Activated CD4-positive, alpha-beta T cell treated with anti-CD3 and anti-CD28 coated beads for 36 hours (primary cell): ENCODE measurements around the gene ASCL4. TPM values are rescaled to one million over a fixed set of nuclear protein-coding genes. Genes with fewer than 3 reads are reported as not detected.
A peak's percentile ranks its signal among the peaks of the same experiment; 100 is the strongest.
"Not testable (repeated sequence)": the region's sequence is repeated elsewhere in the genome, so short reads cannot be mapped to it uniquely, and the experiment has no call there.

Experiments used
- ATAC-seq: fragments of 200-7000 bp; cut with Tn5 transposase; one replicate; pipeline ENCODE4 v1.10.0; 2021; ENCODE audit warnings: mild to moderate bottlenecking, moderate library complexity
- CTCF ChIA-PET: fragments of 350-600 bp; sonication (Branson Sonifier 250); formaldehyde crosslinking; loops from one replicate; lab custom pipeline; 2021; ENCODE audit warnings: antibody characterized with exemption; lab: Charles Lee
- POLR2A ChIA-PET: fragments of 350-600 bp; sonication (Branson Sonifier 250); formaldehyde crosslinking; loops from one replicate; lab custom pipeline; 2021; ENCODE audit warnings: antibody characterized with exemption, inconsistent platforms; lab: Charles Lee
- DNase-seq: peaks from one replicate; pipeline ENCODE4 v3.0.0-alpha.2; 2020
- H3K27ac Mint-ChIP-seq: one replicate; pipeline ENCODE4 v1.8.0; 2021; ENCODE audit warnings: mixed read lengths
- H3K27me3 Mint-ChIP-seq: one replicate; pipeline ENCODE4 v1.8.0; 2021; ENCODE audit warnings: mixed read lengths
- H3K36me3 Mint-ChIP-seq: one replicate; pipeline ENCODE4 v1.8.0; 2021; ENCODE audit warnings: low read depth, mixed read lengths
- H3K4me1 Mint-ChIP-seq: one replicate; pipeline ENCODE4 v1.8.0; 2021; ENCODE audit warnings: mixed read lengths
- H3K4me3 Mint-ChIP-seq: one replicate; pipeline ENCODE4 v1.8.0; 2021; ENCODE audit warnings: mild to moderate bottlenecking, moderate library complexity, mixed read lengths
- H3K9me3 Mint-ChIP-seq: one replicate; pipeline ENCODE4 v1.8.0; 2021; ENCODE audit warnings: low read depth, mixed read lengths
- intact Hi-C, 2 experiments: fragments of 100-400 bp; cut with DNase I in 1 of 2; cut with micrococcal nuclease in 1 of 2; formaldehyde crosslinking; loops; one replicate each; pipeline versions ENCODE4 v1.14.2 to v1.15.1; 2022 to 2024; cut with DNase I, micrococcal nuclease
- total RNA-seq, 2 experiments: library from RNA; stranded (reverse); gene quantifications; one replicate each; pipeline ENCODE4 v1.2.3, GENCODE V29; 2021

Gene ASCL4, protein sequence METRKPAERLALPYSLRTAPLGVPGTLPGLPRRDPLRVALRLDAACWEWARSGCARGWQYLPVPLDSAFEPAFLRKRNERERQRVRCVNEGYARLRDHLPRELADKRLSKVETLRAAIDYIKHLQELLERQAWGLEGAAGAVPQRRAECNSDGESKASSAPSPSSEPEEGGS
- not detected for total RNA-seq

DNA sequence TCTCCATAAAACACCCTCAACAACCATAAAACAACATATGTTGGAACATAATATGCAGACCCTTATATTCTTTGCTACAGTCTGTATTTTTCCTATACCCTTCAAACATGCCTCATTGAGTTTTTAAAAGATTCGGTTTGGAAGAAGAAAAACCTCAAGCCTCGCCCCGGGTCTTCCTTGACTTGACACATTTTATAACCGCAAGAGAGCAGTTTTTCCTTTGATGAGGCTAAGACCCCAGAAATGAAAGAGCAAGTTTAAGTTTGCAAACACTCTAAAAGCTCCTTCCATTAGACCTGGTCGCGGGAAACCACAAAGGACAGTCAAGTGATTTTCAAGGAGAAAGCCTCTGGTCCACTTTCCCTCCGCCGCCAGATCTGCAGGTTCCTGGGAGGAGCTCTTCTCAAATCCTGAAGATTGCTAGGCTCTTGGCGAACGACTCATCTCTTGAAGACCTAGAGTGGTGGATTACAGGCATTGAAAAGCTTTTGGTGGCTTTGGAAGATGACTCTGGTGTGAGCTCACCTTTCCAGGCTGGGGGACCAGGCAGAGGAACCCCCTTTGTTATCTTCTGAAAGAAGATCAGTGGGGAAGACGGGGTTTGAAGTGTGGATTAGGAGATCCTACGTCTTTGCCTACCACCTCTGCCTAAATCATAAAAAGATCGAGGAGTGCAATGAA is at the start of gene ASCL4:
ASCL4 (plus strand) TSS at position 356 of the 681 bp plus-strand sequence. CDS start 515 bp downstream, outside the sequence.
- H3K27me3 Mint-ChIP-seq = peaks cover 49% of the 10 kb centered on the region
- ChIA-PET CTCF (interaction anchor here (0.7 to 1.1 kb wide), 3 partner anchors 9 to 159 kb away, joined by 3 to 4 read pairs (median 4); no protein-coding TSS in a partner anchor), POLR2A (no interaction called here)
- H3K4me1 Mint-ChIP-seq = peaks cover 15% of the 10 kb centered on the region
- H3K27ac Mint-ChIP-seq = no peak within 1 kb of the TSS
- H3K36me3 Mint-ChIP-seq = no peaks in the 10 kb centered on the region
- ATAC-seq (no peak), DNase-seq (no peak)
- intact Hi-C loops = no loop called here
- H3K4me3 Mint-ChIP-seq = no peak within 1 kb of the TSS
- H3K9me3 Mint-ChIP-seq = no peaks in the 10 kb centered on the region

- intact Hi-C loops, DNase-seq, CTCF ChIA-PET, H3K4me1 Mint-ChIP-seq, H3K4me3 Mint-ChIP-seq, ATAC-seq, POLR2A ChIA-PET, H3K27ac Mint-ChIP-seq, H3K27me3 Mint-ChIP-seq, H3K9me3 Mint-ChIP-seq: not testable (repeated sequence)
- H3K36me3 Mint-ChIP-seq = peaks cover 16% of the 10 kb centered on the region
Observed at GRCh38 chr12:107727327-107727726, 47.2 kb upstream of the ASCL4 start.

- H3K27me3 Mint-ChIP-seq, H3K27ac Mint-ChIP-seq, H3K4me3 Mint-ChIP-seq, H3K4me1 Mint-ChIP-seq, POLR2A ChIA-PET, intact Hi-C loops, ATAC-seq, CTCF ChIA-PET, H3K9me3 Mint-ChIP-seq, DNase-seq: not testable (repeated sequence)
- peaks cover 12% of the 10 kb centered on the region for H3K36me3 Mint-ChIP-seq
Observed at GRCh38 chr12:107727742-107728141, 46.8 kb upstream of the ASCL4 start.

GRCh38 chr12:107730618-107731341 is 43.7 kb upstream of the ASCL4 start:
- CTCF ChIA-PET = no interaction called here
- intact Hi-C loops = no loop called here
- Mint-ChIP-seq H3K27ac (no peak overlapping the region), H3K36me3 (peaks cover 24% of the 10 kb centered on the region), H3K4me3 (no peak overlapping the region), H3K9me3 (peaks cover 5% of the 10 kb centered on the region), H3K4me1 (no peaks in the 10 kb centered on the region), H3K27me3 (no peaks in the 10 kb centered on the region)
- DNase-seq = no peak
- ATAC-seq = no peak
- POLR2A ChIA-PET = no interaction called here

- no peak for ATAC-seq
- Mint-ChIP-seq H3K27me3 (no peaks in the 10 kb centered on the region), H3K4me3 (no peak overlapping the region), H3K36me3 (peaks cover 28% of the 10 kb centered on the region), H3K9me3 (peaks cover 3% of the 10 kb centered on the region), H3K4me1 (no peaks in the 10 kb centered on the region), H3K27ac (no peak overlapping the region)
- ChIA-PET CTCF (no interaction called here), POLR2A (no interaction called here)
- no peak for DNase-seq
- intact Hi-C loops = no loop called here
Observed at GRCh38 chr12:107731366-107731765, 43.1 kb upstream of the ASCL4 start.

- intact Hi-C loops = no loop called here
- H3K4me1 Mint-ChIP-seq = no peaks in the 10 kb centered on the region
- H3K27me3 Mint-ChIP-seq = no peaks in the 10 kb centered on the region
- H3K36me3 Mint-ChIP-seq = peaks cover 33% of the 10 kb centered on the region
- CTCF ChIA-PET = interaction anchor here (0.6 to 1.3 kb wide), 2 partner anchors 14 to 1752 kb away, joined by 3 read pairs; no protein-coding TSS in a partner anchor
- H3K9me3 Mint-ChIP-seq = no peaks in the 10 kb centered on the region
- DNase-seq (no peak), ATAC-seq (no peak)
- POLR2A ChIA-PET = no interaction called here
- H3K27ac Mint-ChIP-seq = no peak overlapping the region
- no peak overlapping the region for H3K4me3 Mint-ChIP-seq
Observed at GRCh38 chr12:107732365-107732764, 42.1 kb upstream of the ASCL4 start.

DNA sequence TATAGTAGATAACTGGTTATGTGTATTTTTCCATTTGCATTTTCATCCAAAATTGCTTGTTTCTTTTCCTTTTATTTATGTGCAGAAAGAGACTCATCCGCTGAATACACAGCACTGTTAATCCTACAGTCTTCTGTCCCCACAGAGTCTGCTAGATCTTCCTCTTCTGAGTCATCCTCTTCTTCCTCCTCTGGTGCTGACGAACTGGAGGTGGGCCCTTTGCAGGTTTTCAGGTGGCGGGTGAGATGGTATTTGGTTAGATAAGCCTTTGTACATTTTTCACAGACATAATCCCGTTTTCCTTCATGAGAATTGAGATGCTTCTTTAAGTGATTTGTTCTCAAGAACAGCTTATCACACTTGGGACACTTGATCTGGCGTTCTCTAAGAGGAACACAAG is 40.4 kb upstream of the ASCL4 start:
- H3K27ac Mint-ChIP-seq = no peak overlapping the region
- H3K4me1 Mint-ChIP-seq = no peaks in the 10 kb centered on the region
- H3K36me3 Mint-ChIP-seq = peaks cover 51% of the 10 kb centered on the region
- H3K4me3 Mint-ChIP-seq = no peak overlapping the region
- intact Hi-C loops = no loop called here
- POLR2A ChIA-PET = no interaction called here
- DNase-seq (no peak), ATAC-seq (no peak)
- no peaks in the 10 kb centered on the region for H3K9me3 Mint-ChIP-seq
- no peaks in the 10 kb centered on the region for H3K27me3 Mint-ChIP-seq
- CTCF ChIA-PET = interaction anchor here (0.7 kb wide), 1 partner anchor 19 kb away, joined by 3 read pairs; no protein-coding TSS in a partner anchor

DNA sequence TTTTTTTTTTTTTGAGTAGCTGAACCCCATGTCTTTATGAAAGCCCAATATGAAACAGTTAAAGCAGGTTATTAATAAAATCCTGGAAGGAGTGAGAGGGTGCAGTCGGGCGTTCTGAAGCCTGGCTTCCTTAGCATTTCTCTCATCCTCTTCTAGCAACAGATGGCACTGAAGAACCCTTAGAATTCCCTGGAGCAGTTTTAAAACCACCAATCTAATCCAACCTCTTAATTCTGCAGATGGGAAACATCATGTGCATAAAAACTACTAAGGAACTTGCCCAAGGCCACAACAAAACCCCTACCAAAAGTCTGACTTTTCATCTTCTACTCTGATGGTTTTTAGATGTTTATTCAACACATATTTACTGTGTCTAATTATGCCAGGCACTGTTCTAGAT is 38.7 kb upstream of the ASCL4 start:
- ChIA-PET CTCF (no interaction called here), POLR2A (no interaction called here)
- H3K4me1 Mint-ChIP-seq = no peaks in the 10 kb centered on the region
- H3K4me3 Mint-ChIP-seq = no peak overlapping the region
- H3K36me3 Mint-ChIP-seq = peaks cover 61% of the 10 kb centered on the region
- DNase-seq = no peak
- ATAC-seq = no peak
- H3K27me3 Mint-ChIP-seq = no peaks in the 10 kb centered on the region
- H3K27ac Mint-ChIP-seq = no peak overlapping the region
- intact Hi-C loops = no loop called here
- H3K9me3 Mint-ChIP-seq = no peaks in the 10 kb centered on the region

DNA sequence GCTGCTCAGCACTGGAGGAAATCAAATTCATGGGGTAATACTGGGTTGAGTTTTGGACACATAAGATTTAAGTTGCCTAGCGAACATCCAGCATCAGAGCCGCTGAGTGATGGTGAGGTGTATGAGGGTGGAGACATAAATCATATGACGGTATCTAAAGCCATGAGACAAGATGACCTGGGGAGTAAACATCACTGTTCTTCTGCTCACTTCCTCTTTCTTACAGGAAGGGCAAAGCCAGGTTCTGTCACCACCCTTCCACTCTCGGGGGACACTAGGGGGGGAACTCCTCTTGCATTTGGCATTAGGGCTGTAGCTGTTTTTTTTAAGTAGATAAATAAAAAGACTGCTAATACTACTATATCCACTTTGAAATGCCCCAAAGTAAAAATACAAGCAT is 37.6 kb upstream of the ASCL4 start:
- POLR2A ChIA-PET = no interaction called here
- CTCF ChIA-PET = interaction anchor here (0.5 to 0.8 kb wide), 2 partner anchors 35 to 64 kb away, joined by 3 to 4 read pairs; no protein-coding TSS in a partner anchor
- intact Hi-C loops = no loop called here
- ATAC-seq = no peak
- Mint-ChIP-seq H3K36me3 (peaks cover 70% of the 10 kb centered on the region), H3K9me3 (no peaks in the 10 kb centered on the region), H3K4me1 (no peaks in the 10 kb centered on the region), H3K27ac (no peak overlapping the region), H3K4me3 (no peak overlapping the region), H3K27me3 (no peaks in the 10 kb centered on the region)
- DNase-seq = no peak

GRCh38 chr12:107748472-107748871 is 26.0 kb upstream of the ASCL4 start:
- ATAC-seq = no peak
- Mint-ChIP-seq H3K4me1 (no peaks in the 10 kb centered on the region), H3K9me3 (no peaks in the 10 kb centered on the region), H3K27me3 (no peaks in the 10 kb centered on the region), H3K27ac (no peak overlapping the region), H3K36me3 (peaks cover 44% of the 10 kb centered on the region), H3K4me3 (no peak overlapping the region)
- CTCF ChIA-PET = no interaction called here
- no peak for DNase-seq
- intact Hi-C loops = no loop called here
- POLR2A ChIA-PET = no interaction called here

DNA sequence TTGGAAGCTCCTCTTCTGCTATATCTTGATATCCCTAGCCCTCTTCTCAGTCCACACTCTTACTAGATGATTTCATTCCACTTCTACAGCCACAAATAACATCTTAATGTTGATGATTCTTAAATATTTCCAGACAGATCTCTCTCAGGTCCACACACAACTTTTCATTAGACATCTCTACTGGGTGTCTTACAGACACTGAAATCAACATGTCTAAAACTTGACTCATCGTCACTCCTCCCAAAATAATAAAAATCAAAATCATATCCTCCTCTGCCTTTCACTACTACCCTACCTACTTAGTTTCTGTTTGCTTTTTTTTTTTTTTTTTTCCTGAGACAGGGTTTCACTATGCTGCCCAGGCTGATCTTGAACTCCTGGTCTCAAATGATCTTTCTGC is 25.4 kb upstream of the ASCL4 start:
- DNase-seq = no peak
- H3K36me3 Mint-ChIP-seq = peaks cover 46% of the 10 kb centered on the region
- ChIA-PET POLR2A (no interaction called here), CTCF (no interaction called here)
- H3K4me3 Mint-ChIP-seq = no peak overlapping the region
- H3K4me1 Mint-ChIP-seq = no peaks in the 10 kb centered on the region
- ATAC-seq = peak; percentile 73
- intact Hi-C loops = no loop called here
- H3K27ac Mint-ChIP-seq = no peak overlapping the region
- no peaks in the 10 kb centered on the region for H3K27me3 Mint-ChIP-seq
- H3K9me3 Mint-ChIP-seq = no peaks in the 10 kb centered on the region
